NCI-H1092 treated with DMSO at 0.1 percent for 48 hours (cell line): ENCODE measurements around the gene NTRK2.
A peak's percentile ranks its signal among the peaks of the same experiment; 100 is the strongest.

Experiments
- DNase-seq: peaks from one replicate; lab custom pipeline; 2025; lab: John Stamatoyannopoulos, UW

NTRK2 gene

GRCh38 chr9:84851935-84852585 is 182.5 kb downstream of the NTRK2 start:
- no peak for DNase-seq

- DNase-seq = no peak
These were observed 183.2 kb downstream of the NTRK2 start for GRCh38 chr9:84852617-84853301.

- DNase-seq = no peak
These were observed 186.7 kb downstream of the NTRK2 start for GRCh38 chr9:84856181-84856632.

GRCh38 chr9:84857211-84857610 is 187.7 kb downstream of the NTRK2 start:
- DNase-seq = no peak

GRCh38 chr9:84858364-84858763 is 188.8 kb downstream of the NTRK2 start:
- DNase-seq = no peak

GRCh38 chr9:84860249-84861115 is 191.0 kb downstream of the NTRK2 start:
- DNase-seq = no peak

GRCh38 chr9:84861455-84861854 is 191.9 kb downstream of the NTRK2 start:
- DNase-seq = no peak

GRCh38 chr9:84862308-84862707 is 192.8 kb downstream of the NTRK2 start:
- no peak for DNase-seq

GRCh38 chr9:84862810-84863287 is 193.3 kb downstream of the NTRK2 start:
- DNase-seq = no peak

- no peak for DNase-seq
These were observed 193.8 kb downstream of the NTRK2 start for GRCh38 chr9:84863372-84863771.

- no peak for DNase-seq
These were observed 197.1 kb downstream of the NTRK2 start for GRCh38 chr9:84866396-84867175.

- DNase-seq = no peak
These were observed 197.7 kb downstream of the NTRK2 start for GRCh38 chr9:84867186-84867585.

- no peak for DNase-seq
These were observed 199.6 kb downstream of the NTRK2 start for GRCh38 chr9:84869091-84869490.

- DNase-seq = no peak
These were observed 202.5 kb downstream of the NTRK2 start for GRCh38 chr9:84871983-84872382.

GRCh38 chr9:84874022-84874421 is 204.5 kb downstream of the NTRK2 start:
- peak; percentile 57 for DNase-seq

GRCh38 chr9:84874596-84874995 is 205.1 kb downstream of the NTRK2 start:
- DNase-seq = no peak

- no peak for DNase-seq
These were observed 205.7 kb downstream of the NTRK2 start for GRCh38 chr9:84875193-84875592.

- DNase-seq = no peak
These were observed 210.1 kb downstream of the NTRK2 start for GRCh38 chr9:84879631-84880030.

GRCh38 chr9:84880835-84881234 is 211.3 kb downstream of the NTRK2 start:
- no peak for DNase-seq

GRCh38 chr9:84886866-84887265 is 217.3 kb downstream of the NTRK2 start:
- no peak for DNase-seq

GRCh38 chr9:84891924-84892323 is 222.4 kb downstream of the NTRK2 start:
- no peak for DNase-seq
